Activated CD4-positive, CD25-positive, alpha-beta regulatory T cell treated with anti-CD3 and anti-CD28 coated beads, Interleukin-2, amount 50 U/mL, for 24 hours (primary cell): ENCODE results near the gene LPAR1.

Source experiments
- ATAC-seq, 2 donors: fragments of 150-1000 bp; cut with Tn5 transposase; one replicate each; pipeline ENCODE4 v1.10.0; 2021; ENCODE audit warnings: mild to moderate bottlenecking in 1 of 2, moderate library complexity in 1 of 2

LPAR1 gene

DNA sequence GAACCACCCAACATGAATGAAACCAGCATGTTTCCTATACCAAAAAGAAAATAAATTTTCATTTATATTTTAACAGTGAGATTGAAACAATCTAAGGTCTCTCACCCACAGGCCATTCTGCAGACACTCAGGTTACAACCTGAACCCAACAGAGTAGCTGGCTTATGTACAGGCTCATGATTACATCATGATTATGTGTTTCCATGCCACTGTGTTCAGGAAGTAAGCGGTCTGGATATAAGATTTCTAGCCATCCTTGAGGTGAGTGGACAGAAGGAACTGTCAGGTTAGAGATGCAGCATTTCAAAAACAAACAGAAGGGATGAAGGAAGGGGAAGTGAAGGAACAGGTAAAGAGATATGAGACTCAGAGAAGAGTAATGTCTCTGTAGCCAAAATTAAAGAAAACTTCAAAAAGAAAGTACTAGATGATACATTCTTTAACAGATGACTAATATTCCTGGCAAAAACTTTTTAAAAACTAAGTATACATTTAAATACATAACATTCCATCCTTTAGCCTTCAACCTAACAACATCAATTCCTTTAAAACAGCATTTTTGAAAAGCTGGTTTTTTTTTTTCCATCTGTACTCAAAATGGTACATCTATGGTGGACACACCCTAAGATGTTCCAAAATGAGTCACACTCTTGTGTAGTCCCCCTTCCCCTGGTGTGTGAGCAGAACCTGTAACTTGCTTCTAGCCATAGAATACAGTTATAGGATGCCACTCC is 119.8 kb downstream of the LPAR1 start:
- no peak for ATAC-seq

DNA sequence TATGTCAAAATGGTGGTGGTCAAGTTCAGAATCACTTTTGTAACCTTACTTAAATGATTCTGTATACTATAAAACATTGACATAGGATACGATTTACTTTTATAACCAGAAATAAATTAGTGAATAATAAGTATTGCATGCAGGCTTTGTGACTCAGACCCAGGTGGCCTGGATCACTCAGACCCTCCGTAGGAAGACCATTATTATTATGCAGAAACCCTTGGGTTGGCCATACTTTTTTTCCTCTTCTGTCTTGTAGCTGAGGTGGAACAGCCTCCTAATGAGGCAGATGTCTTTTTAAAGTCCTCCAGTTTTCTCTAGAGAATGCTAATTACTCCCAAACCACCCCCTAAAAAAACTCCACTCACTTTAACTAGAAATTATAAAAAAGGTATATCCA is 121.9 kb downstream of the LPAR1 start:
- ATAC-seq: no peak

DNA sequence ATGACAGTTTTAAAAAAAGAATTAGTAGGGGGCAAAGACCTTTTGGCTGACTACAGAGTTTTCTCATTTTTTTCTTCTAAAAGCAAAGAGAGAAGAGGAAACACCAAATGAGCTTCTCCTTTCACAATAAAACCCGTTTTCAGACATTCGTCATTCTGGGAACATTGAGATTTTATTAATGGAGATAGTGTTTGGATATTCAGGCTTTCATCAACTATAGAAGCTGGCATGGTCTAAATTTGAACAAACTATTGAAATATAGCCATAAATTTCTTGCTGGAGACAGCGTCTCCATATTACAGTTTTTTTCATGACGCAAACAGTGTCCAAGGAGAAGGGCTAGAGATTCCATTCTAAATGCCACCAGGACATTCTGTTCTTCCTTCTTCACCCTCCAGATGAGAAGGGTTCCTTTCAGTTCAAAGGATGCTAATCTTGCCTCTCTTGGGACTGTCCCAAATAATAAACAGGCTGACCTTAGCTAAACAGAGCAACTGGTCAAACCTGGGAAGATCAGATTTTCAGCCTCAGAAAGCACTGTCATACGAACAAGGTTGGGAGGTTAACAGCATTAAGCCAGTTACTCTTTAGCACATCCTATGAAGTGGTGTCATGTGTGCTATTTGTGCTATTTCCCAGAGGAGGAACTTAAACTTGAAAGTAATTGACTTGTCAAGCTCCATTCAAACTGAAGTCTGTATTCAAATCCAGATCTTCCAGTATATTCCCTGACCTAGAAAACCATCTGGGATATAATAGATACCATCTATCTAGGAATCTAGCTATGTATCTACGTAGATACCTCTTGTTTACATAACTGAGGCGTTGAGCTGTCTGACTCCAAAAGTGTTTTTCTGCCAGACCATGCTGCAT is 125.6 kb downstream of the LPAR1 start:
- ATAC-seq: no peak

DNA sequence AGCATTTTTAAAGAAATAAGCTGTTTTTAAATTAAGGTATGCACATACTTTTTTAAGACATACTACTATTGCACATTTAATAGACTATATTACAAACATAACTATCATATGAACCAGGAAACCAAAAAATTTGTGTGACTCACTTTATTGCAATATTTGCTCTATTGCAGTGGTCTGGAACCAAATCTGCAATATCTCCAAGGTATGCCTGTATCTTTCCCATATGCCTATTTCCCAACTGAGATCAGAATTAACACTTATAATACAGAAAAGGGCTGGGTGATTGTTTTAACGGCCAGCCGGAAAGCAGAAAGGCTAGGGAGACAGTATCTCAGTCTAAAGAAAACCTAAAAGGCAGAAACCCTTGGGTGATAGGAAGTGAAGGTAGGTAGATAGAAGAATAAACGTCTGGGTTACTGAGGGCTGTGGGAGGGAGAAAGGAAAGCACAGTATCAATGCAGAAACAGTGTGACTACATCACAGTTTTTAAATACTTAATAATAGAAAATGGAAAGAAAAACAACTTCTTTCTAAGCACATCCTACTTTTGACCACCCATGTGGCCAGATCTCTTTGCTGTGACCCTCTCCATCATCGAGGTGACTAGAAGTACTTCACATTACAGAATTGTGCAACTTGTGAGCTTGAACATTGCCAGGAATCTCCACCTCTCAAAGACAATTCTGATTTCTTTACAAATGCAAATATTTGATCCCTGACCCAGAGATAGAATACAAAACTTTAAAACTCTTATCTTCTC is 126.4 kb downstream of the LPAR1 start:
- no peak for ATAC-seq

DNA sequence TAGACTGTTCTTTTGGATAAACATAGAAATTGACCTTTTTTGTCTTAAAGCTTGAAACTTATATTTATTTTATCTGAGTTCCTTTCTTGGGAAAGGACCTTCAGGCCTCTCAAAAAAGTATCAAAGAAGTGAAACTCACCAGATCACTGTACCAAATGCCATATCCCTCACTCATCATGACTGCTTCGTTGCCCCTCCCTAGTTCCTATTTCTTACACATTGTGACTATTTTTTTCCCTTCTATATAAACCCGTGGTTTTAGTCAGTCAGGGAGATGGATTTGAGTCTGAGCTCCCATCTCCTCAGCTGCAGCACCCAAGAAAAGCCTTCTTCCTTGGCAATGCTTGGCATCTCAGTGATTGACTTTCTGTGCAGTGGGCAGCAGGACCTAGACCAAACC is 129.4 kb downstream of the LPAR1 start:
- ATAC-seq: no peak

DNA sequence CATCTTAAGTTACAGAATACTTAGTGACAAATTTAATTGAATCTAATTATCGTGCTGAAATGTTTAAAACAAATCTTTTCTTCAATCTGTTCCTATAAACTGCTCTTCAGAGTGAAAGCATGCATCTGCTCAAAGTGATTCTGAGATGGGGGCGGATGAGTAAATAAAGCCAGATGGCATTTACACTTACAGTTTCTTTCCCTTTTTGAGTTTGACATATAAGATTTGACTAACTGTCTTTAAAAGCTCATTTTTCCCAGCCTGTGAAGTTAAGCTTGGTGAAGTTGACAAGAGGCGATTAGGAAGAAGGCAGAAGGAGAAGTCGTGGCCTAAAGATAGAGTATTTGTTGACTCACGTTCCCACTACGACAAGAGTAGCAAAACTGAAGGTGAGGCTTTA is 137.4 kb downstream of the LPAR1 start:
- no peak for ATAC-seq

DNA sequence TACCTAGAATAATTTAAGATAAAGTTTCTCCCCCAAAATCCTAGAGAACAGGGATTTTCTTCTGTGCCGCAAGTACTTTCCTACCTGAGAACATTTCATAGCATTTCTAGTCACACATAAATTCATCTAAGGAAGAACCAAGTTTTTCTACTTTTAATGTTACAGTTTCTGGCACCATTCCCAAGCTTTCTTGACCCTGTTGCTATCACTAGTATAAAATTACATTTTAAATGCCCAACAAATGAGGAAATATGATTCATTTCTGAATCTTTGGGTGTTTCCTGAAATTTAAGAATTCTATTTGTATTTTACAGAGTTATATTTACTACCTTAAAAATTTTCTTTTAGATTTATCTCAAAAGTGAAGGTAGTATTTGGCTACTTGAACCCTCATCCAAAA is 137.8 kb downstream of the LPAR1 start:
- ATAC-seq: no peak

DNA sequence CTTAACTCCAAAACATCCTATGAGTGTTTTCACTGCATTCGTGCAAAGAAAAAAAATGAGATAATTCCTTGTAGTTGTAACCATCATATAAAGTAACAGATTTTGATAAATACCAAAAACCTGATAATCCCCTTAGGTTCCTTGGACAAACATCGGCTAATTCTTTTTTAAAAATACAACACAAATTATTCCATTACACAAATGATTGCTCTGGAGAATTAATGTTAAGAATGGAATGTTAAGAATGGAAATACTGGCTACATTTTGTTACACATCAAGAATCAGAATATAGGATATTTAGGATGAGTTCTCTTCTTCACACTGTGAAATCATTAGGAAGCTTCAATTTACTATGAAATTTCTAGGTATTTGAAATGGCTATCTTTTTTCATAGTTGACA is 139.4 kb downstream of the LPAR1 start:
- ATAC-seq: no peak

DNA sequence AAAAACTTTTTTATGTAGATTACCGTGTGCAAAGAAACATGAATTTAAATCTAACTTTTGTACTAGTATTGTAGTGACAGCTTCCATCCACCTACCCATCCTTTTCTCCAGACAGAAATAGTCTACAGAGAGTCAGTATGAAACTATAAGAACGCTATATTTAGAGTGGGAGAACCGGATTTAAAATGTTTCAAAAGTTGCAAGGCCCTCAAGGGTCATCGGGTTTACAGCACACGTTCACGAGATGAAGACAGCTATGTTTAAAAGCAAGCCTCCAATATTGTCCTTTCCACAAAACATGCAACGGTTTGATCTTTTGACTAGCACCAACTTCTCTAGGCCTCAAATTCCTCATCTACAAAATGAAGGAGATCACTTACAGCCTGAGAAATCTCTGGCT is 139.9 kb downstream of the LPAR1 start:
- no peak for ATAC-seq

DNA sequence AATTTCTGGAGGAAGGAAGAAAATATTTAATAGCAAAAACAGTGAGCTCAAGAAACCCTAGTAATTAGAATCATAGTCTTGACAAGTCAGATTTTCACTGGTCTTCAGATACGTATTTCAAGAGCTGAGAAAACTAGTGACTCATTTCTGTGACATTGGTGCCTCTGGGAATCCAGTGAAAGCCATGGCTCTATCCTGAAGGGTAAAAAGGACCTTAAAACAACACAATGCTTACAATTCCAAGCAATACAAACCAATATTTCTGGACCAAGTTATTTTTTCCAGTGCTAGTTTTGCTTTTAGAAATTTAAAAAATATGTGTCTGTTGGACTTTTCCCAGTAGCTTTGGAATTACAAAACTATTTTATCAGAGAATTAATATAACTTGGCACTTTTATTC is 140.3 kb downstream of the LPAR1 start:
- ATAC-seq: no peak

DNA sequence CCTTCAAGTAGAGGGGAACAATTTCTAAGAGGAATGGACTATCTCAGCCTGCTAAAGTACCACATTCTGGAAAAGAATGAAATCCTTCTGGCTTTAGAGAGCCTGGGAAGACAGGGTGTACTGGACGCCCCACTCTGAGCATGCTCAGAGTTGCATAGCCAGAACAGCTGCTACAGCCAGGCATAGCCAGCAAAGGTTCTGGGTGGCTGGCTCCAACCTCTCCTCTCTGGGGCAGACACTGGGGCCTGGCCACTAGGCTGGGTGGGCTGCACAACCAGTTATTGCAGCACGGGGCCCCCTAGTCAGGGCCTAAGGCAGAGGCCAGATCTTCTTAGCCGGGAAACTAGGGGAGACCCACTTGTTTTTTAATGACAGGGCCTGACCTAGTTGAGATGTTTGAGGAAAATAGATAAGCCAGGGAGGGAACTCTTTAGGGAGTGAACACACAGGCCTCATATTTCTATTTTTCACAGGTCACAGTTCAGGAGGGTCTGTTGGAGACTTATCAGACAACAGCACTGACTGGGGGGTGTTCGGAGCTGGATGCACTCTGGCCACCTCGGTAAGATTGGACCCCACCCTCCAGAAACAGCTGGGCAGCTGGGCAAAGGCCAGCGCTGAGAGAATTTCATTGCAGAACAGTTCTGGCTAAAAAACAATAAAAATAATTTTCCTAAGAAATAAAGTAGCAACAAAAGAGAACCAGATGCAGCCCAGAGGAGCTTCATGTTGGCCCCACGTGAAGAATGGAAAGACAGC is 142.9 kb downstream of the LPAR1 start:
- no peak for ATAC-seq

DNA sequence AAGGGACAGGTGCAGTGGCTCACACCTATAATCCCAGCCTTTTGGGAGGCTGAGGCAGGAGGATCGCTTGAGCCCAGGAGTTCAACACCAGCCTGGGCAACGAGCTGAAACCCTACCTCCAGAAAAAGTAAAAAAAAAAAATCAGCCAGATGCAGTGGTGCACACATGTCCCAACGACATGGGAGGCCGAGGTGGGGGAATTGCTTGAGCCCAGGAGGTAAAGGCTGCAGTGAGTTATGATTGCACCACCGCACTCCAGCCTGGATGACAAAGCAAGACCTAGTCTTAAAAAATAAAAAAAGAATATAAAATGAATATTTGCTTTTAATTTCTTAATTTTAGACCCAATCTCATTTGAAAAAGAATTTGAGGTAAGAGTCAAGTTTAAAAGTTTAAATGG is 143.5 kb downstream of the LPAR1 start:
- no peak for ATAC-seq

DNA sequence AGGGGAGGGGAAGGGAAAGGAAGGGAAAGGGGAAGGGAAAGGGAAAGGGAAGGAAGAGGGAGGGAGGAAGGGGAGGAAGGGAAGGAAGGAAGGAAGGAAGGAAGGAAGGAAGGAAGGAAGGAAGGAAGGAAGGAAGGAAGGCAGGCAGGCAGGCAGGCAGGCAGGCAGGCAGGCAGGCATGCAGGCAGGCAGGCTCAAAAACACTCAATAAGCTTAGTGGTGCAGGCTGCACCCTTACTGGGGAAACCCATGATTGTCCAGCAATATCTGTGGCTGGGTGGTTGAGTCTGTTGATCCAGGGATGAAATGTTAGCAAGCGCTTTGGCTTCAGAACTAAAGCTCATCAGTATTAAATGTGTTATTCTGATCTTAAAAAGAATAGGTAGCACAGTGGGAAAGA is 145.6 kb downstream of the LPAR1 start:
- no peak for ATAC-seq

DNA sequence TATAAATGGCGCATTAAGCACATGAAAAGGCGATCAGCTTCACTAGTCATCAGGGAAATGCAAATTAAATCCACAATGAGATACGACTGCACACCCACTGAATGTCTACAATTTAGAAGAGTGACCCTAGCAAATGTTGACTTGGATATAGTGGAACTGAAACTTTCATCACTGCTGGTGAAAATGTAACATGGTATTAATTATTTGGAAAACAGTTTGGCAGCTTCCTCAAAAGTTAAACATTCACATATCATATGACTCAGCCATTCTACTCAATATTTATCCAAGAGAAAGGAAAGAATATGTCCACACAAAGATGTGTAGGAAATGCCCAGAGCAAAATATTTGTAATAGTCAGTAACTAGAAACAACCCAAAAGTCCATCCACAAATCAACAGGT is 146.5 kb downstream of the LPAR1 start:
- no peak for ATAC-seq

DNA sequence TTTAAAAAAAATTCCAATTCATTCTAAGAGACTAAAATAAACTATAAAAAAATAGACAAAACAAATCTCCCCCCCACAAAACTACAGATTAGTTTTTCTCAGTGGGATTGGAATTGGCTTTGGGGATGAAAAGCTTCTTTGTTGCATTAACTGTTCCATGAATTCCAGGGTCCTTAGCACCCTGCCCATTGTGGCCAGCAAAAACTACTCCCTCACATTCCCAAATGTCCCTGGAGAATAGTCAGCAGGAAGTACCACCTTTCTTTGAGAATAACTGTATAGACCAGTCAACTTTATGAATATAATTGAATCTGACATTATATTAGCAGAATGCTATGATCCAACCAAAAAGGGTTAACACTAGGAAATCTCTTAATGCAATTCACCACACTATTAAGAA is 147.9 kb downstream of the LPAR1 start:
- ATAC-seq: no peak

DNA sequence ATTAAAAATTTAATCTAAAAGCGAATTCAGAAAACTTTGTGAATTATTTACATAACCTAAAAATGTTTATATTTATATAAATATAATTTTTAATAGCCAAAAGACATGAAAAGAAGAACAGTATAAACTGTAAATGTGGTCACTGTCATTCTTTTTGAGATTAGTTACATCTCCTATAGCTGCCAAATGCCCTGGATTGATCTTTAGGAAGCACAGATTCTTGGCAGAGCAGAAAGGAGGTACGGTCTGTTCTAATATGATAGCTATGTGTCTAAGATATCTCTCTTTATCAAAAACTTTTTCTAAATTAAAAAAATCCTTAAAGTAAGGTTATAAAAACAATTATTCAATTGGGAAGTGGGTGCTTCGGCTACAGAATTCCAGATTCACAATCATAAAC is 151.0 kb downstream of the LPAR1 start:
- no peak for ATAC-seq

DNA sequence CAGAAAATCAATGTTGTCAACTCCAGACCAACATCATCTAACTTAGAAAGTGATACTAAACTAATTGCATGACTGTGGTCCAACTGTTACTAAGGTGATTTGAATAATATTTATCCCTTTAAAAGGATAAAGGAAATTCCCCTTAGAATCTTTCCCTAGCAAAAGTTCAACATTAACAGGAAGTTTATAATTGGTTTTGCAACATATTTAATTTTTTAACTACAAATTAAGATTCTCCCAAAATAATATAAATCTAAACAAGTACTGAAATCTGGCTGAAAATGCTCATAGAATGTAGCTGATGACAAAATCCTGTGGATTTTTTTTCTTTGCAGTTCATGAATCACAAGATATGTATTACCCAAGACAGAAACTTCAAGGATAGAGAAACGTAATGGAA is 151.4 kb downstream of the LPAR1 start:
- no peak for ATAC-seq

DNA sequence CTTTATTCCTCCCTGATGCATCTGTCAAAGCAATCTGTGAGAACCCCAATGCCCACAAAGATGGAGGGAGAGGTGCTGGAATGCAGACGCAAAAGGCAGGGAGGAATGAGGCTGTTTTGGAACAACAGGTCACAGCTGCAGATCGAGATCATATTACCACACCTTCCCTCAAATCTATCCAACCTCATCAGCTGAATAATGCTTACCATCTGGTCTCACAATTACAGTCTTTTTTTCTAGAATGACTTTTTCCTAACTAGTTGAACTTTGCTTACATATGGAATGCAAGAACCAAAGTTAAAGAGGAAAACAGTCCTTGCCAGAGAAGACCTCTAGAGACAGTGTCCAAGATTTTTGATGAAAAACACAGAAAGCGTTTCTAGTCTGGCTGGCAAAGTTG is 158.1 kb downstream of the LPAR1 start:
- ATAC-seq: no peak

DNA sequence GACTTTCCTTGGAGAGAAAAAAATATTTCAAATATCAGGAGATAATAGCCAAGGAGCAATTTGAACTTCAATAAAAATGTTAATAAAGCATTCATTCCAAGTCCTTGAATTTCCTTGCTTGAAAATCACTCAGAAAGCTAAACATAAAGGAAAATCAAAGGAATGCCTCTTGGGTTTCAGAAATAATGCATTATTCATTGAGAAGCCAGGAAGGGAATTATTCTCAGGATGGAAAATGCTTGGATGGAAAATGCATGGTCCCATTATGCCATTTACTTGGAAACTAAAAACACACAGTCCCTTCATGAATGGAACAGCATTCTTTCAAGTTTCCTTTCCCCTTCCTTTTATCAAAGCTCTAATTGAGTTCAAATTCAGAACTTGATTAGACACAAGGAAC is 160.9 kb downstream of the LPAR1 start:
- ATAC-seq: no peak

DNA sequence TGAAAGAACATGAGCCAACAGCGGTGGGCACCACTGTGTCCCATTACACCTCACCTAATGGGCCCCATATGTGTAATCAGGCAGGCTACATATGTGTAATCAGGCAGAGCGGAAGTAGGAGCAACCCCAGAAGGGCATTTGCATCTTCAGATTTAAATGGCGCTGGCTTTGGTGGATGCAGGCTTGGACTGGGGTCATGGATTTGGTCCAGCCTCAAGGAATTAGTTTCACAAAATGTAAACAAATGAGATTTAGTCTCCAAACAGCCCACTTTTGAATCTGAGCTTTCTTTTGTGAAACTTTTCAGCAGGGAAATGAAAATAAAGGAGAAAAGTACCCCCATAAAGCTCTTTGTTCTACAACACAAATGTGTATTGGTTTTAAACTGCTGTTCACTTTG is 161.3 kb downstream of the LPAR1 start:
- ATAC-seq: no peak

DNA sequence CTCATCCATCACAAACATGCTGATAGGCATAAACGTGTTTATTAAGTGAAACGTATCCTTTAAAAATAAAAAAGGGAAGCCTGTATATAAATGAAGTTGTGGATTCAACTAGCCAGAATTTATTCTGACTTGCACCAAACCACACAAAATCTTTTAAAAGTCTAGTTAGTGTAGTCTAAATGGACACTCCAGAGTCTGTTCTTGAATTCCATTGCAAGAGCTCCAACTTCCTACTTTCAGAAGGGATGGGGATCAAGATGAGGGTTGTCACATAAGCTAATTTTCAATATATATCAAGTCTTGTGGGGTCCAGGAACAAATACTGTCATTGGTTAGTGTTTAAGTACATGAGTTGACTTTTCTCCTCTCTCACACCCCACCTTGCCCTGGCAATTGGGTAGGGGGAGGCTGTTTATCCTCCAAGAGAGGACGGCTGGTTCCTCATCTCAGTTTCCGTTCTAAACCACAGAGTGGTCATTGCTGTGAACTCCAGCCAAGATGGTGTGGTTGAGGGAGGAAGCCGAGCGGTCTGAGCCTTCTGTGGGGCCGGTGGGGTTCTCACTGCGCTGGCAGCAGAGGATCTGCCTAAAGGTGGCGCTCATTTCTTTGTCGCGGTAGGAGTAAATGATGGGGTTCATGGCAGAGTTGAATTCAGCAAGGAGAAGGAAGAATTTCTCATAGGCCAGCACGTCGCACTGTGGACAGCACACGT is 163.2 kb downstream of the LPAR1 start:
- ATAC-seq: no peak

DNA sequence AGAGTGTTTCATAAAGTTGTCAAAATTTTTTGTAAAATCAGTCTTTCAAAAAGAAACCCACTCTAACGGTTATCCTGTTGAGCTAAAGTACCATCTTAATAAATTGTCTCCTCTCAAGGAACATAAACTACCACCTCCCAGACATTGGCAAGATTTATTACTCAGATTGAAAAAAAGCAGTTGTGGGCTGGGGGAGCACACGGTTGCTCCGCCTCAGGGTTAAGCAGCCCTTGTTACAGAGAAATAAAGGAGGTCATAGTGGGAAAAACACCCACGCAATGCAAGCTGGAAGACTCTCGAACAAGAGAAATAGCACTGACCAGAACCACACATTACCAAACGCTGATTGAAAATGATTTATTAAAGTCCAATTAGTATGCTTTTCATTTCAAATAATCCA is 165.3 kb downstream of the LPAR1 start:
- no peak for ATAC-seq
